Measurements from ENCODE around the gene KCNH1. TPM values are rescaled to one million over a fixed set of nuclear protein-coding genes. Genes with fewer than 3 reads are reported as not detected.
"Not testable (repeated sequence)": the region's sequence is repeated elsewhere in the genome, so short reads cannot be mapped to it uniquely, and the experiment has no call there.

KCNH1 gene
- total RNA-seq, 1 donor from 2014 or later, result not detected

DNA sequence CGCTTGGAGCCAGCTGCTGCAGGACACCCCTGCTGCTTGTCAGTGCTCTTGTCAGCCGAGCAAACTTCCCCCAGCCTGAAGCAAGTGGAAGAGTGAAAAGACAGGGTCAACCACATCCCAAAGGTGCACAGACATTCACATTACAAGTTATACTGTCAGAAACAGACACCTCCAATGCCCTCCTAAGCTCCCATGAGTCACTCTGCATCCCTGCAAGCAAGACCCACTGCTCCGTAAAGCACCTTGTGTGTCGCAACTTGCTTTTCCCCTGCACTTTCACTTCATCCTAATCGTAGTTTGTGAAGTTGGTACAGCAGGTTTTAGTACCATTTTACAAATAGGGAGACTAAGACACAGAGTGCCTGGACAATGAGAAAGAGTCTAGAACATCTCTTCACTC is 51.1 kb downstream of the KCNH1 start:
- Mint-ChIP-seq H3K27ac (no peak overlapping the region), H3K4me1 (ENCODE audit: low read depth) (no peaks in the 10 kb centered on the region), H3K36me3 (ENCODE audit: low read depth) (no peaks in the 10 kb centered on the region), H3K4me3 (no peak overlapping the region), H3K27me3 (ENCODE audit: insufficient read depth) (peaks cover 3% of the 10 kb centered on the region), H3K9me3 (no peaks in the 10 kb centered on the region)
- no peak for DNase-seq (ENCODE audit: low spot score)
- intact Hi-C loops (cut with micrococcal nuclease), result no loop called here

DNA sequence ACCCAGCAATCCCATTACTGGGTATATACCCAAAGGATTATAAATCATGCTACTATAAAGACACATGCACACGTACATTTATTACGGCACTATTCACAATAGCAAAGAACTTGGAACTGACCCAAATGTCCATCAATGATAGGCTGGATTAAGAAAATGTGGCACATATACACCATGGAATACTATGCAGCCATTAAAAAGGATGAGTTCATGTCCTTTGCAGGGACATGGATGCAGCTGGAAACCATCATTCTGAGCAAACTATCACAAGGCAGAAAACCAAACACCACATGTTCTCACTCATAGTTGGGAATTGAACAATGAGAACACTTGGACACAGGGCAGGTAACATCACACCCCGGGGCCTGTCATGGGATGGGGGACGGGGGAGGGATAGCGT is 52.5 kb downstream of the KCNH1 start:
- H3K27ac Mint-ChIP-seq; intact Hi-C loops (cut with micrococcal nuclease): not testable (repeated sequence)

DNA sequence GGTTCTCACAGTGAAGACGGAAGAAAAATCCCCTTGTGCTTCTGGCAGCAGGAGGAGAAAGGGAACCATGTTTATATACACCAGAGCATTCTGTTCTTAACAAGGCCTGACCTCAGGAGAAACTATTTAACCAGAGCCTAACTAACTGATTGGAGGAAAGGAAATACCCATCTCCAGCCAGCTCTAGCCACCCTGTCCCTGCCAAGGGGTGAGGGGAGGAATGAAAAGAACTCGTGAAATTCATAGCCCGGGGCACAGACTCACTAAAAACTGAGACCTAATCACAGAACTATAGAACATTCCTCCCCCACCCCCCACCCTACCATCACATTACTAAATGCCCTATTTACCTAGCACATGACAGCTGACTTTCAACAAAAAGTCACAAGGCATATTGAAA is 65.0 kb downstream of the KCNH1 start:
- no peak overlapping the region for H3K27ac Mint-ChIP-seq
- intact Hi-C loops (cut with micrococcal nuclease), result no loop called here
- no peak for DNase-seq (ENCODE audit: low spot score)
- H3K27me3 Mint-ChIP-seq (ENCODE audit: insufficient read depth), result no peaks in the 10 kb centered on the region
- H3K4me3 Mint-ChIP-seq, result no peak overlapping the region
- H3K4me1 Mint-ChIP-seq (ENCODE audit: low read depth), result no peaks in the 10 kb centered on the region
- no peaks in the 10 kb centered on the region for H3K9me3 Mint-ChIP-seq
- H3K36me3 Mint-ChIP-seq (ENCODE audit: low read depth), result no peaks in the 10 kb centered on the region

More for the DNA sequence above, 52.5 kb downstream of the KCNH1 start:
- H3K4me3 Mint-ChIP-seq; DNase-seq (ENCODE audit: low spot score); H3K27me3 Mint-ChIP-seq (ENCODE audit: insufficient read depth); H3K36me3 Mint-ChIP-seq (ENCODE audit: low read depth); H3K4me1 Mint-ChIP-seq (ENCODE audit: low read depth); H3K9me3 Mint-ChIP-seq: not testable (repeated sequence)

DNA sequence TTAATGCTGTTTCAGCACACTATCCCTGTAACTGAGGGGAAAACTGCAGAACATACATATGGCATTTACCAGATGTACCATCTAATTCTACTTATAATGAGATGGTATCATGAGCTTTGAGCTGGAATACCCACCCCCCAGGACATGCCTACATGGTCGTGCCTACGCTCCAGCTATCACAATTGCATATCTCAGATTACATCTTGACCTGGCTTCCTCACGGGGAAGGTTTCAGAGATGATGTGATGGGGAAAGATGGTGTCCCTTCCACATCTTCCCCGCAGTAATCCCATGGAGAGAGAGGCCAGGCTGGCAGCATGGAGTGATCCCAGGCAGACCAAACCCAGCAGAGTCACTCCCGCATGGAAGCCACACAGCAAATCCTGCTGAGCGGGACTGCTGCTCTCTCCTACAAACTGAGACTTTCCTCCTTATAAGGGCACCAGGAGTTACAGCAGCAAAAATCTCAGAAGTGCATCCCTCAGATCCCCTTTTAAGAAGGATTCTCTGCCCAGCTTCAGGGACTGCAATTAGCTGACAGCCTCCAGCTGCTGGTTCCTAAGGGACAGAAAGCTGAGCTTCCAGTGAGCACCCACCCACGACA is 67.1 kb downstream of the KCNH1 start:
- no peak overlapping the region for H3K27ac Mint-ChIP-seq
- no peak for DNase-seq (ENCODE audit: low spot score)
- H3K36me3 Mint-ChIP-seq (ENCODE audit: low read depth), result no peaks in the 10 kb centered on the region
- H3K4me3 Mint-ChIP-seq, result no peak overlapping the region
- no peaks in the 10 kb centered on the region for H3K9me3 Mint-ChIP-seq
- H3K4me1 Mint-ChIP-seq (ENCODE audit: low read depth), result no peaks in the 10 kb centered on the region
- intact Hi-C loops (cut with micrococcal nuclease), result no loop called here
- H3K27me3 Mint-ChIP-seq (ENCODE audit: insufficient read depth), result no peaks in the 10 kb centered on the region

DNA sequence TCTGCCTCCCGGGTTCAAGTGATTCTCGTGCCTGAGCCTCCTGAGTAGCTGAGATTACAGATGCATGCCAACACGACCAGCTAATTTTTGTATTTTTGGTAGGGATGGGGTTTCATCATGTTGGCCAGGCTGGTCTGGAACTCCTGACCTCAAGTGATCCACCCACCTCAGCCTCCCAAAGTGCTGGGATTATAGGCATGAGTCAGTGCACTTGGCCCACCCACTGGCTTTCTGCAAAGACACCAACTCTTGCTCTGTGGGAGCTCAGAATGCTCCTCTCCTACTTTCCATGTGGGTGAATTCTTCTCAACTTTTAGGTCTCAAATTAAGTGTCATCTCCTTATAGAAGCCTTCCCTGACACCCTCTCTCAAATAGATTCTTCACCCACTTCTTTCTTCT is 92.1 kb downstream of the KCNH1 start:
- intact Hi-C loops (cut with micrococcal nuclease); H3K9me3 Mint-ChIP-seq; H3K4me3 Mint-ChIP-seq; H3K27ac Mint-ChIP-seq; DNase-seq (ENCODE audit: low spot score); H3K4me1 Mint-ChIP-seq (ENCODE audit: low read depth); H3K36me3 Mint-ChIP-seq (ENCODE audit: low read depth); H3K27me3 Mint-ChIP-seq (ENCODE audit: insufficient read depth): not testable (repeated sequence)

DNA sequence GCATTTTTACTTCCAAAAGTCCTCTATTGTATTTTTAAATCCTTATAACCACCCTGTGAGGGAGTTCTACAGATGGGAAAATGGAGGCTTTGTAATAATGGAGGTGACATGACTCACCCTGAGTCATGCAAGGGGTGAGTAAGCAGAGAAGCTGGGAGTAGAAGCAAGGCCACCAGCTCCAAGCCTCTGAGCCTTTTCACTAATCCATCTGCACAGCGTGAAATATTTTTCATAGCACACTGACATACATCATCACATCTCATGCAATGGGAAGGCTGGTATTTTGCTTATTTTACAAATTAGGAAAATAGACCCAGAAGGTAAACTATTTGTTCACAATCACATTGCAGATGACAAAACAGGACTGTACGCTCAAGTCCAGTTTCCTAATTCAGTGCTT is 96.9 kb downstream of the KCNH1 start:
- Mint-ChIP-seq H3K4me1 (ENCODE audit: low read depth) (no peaks in the 10 kb centered on the region), H3K9me3 (no peaks in the 10 kb centered on the region)

DNA sequence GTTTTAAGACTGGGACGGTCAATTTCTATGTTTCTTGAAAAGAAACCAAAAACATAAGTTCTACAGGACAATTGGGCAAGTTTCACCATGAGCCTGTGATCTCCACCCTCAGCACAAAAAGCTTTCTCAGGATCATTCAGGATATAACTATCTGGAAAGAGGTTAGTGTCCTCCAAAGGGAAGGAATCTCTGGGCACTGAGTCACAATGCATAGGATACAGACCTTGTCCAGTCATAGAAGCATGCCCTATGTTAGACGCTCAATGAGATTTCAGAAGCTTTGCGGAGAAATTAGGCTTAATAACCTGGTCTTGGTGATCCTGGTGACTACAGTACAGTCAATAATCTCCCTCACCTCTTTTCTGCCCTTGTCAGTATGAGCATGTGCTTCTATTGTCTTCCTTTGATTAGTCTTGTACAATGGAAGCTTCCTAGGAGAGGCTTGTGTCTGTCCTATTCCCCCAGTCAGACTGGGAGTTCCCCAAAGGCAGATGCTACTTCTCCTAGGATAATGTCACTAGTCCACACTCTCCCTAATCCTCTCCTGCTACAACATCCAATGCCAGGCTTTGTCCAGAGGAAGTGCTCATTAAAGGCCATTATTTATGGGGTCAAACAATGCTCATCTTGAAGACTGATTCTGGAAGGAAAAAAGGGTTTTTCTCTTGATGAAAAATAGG is 97.4 kb downstream of the KCNH1 start:
- no peaks in the 10 kb centered on the region for H3K4me1 Mint-ChIP-seq (ENCODE audit: low read depth)
- intact Hi-C loops (cut with micrococcal nuclease), result no loop called here
- H3K27ac Mint-ChIP-seq, result no peak overlapping the region
- peaks cover 1% of the 10 kb centered on the region for H3K27me3 Mint-ChIP-seq (ENCODE audit: insufficient read depth)
- no peak for DNase-seq (ENCODE audit: low spot score)
- no peaks in the 10 kb centered on the region for H3K9me3 Mint-ChIP-seq
- H3K36me3 Mint-ChIP-seq (ENCODE audit: low read depth), result no peaks in the 10 kb centered on the region
- no peak overlapping the region for H3K4me3 Mint-ChIP-seq

More for the DNA sequence above, 96.9 kb downstream of the KCNH1 start:
- no peak overlapping the region for H3K4me3 Mint-ChIP-seq
- no peak for DNase-seq (ENCODE audit: low spot score)
- peaks cover 1% of the 10 kb centered on the region for H3K27me3 Mint-ChIP-seq (ENCODE audit: insufficient read depth)
- H3K36me3 Mint-ChIP-seq (ENCODE audit: low read depth), result no peaks in the 10 kb centered on the region
- intact Hi-C loops (cut with micrococcal nuclease), result no loop called here
- no peak overlapping the region for H3K27ac Mint-ChIP-seq

DNA sequence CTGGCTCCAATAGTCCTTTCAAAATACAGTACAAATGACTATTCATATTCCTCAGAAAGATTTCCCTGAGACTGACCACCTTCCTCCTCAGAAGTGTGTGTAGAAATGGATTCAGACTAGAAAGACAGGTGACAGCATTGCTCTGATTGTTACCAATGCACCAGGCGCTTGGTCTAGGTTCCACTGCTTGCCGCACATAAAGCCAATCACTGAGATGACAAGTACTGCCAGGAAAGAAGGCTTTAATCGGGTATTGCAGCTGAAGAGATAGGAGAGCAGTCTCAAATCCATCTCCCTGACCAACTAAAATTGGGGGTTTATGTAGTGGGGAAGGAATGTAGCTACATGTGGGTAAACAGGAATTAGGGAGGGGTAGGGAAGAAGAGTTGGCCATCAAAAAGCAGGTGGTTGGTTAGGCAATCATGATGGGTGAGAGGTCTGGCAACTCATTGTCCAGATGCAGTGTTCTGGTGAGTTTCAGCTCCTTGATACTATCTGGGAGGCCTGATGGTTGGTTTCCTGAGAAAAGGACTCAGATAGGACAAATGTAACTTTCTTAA is 98.0 kb downstream of the KCNH1 start:
- intact Hi-C loops (cut with micrococcal nuclease), result no loop called here
- DNase-seq (ENCODE audit: low spot score), result no peak
- no peak overlapping the region for H3K27ac Mint-ChIP-seq
- peaks cover 1% of the 10 kb centered on the region for H3K27me3 Mint-ChIP-seq (ENCODE audit: insufficient read depth)
- H3K4me3 Mint-ChIP-seq, result no peak overlapping the region
- H3K9me3 Mint-ChIP-seq, result no peaks in the 10 kb centered on the region
- no peaks in the 10 kb centered on the region for H3K36me3 Mint-ChIP-seq (ENCODE audit: low read depth)
- no peaks in the 10 kb centered on the region for H3K4me1 Mint-ChIP-seq (ENCODE audit: low read depth)

DNA sequence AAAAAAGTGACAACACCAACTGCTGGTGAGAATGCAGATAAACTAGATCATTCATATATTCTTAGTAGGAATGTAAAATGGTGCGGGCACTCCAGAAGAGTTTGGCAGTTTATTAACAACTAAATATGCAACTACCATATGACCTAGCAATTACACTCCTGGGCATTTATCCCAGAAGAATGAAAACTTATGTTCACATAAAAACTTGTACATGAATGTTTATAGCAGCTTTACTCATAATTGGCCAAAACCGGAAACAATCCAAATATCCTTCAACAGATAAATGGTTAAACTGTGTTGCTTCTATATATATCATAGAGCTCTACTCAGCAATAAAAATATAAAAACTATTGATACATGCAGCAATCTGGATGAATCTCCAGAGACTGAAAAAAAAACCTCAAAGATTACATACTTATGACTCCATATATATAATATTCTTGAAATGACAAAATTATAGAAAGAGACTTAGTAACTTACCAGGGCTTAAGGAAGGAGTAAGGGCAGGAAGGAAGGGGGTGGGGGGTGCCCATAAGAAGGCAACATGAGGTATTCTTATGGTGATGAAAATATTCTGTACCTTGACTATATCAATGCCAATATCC is 99.9 kb downstream of the KCNH1 start:
- Mint-ChIP-seq H3K27ac (no peak overlapping the region), H3K4me3 (no peak overlapping the region), H3K4me1 (ENCODE audit: low read depth) (no peaks in the 10 kb centered on the region), H3K9me3 (no peaks in the 10 kb centered on the region), H3K27me3 (ENCODE audit: insufficient read depth) (peaks cover 3% of the 10 kb centered on the region), H3K36me3 (ENCODE audit: low read depth) (no peaks in the 10 kb centered on the region)
- DNase-seq (ENCODE audit: low spot score), result no peak
- intact Hi-C loops (cut with micrococcal nuclease), result no loop called here

DNA sequence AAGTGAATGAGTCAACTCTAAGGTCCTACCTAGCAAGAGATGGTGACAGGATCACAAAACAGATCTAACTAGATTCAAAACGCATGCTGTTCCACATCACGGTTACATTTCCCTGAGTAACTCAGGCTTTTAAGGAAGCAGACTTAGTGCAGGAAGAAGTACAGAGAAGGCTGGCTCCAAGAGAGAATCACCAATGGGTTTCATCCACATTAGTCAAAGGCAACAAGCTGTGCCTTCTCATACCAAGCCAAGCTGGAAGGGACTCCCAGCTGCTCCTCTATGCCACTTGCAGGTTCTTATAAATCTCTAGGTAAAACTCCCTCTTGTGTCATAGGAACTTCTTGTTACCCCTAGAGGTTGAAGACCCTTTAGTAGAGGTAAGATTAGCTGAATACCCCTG is 109.0 kb downstream of the KCNH1 start:
- H3K4me1 Mint-ChIP-seq (ENCODE audit: low read depth), result no peaks in the 10 kb centered on the region
- no peak overlapping the region for H3K4me3 Mint-ChIP-seq
- no peak for DNase-seq (ENCODE audit: low spot score)
- no peaks in the 10 kb centered on the region for H3K9me3 Mint-ChIP-seq
- peaks cover 4% of the 10 kb centered on the region for H3K27me3 Mint-ChIP-seq (ENCODE audit: insufficient read depth)
- H3K36me3 Mint-ChIP-seq (ENCODE audit: low read depth), result no peaks in the 10 kb centered on the region
- intact Hi-C loops (cut with micrococcal nuclease), result no loop called here
- no peak overlapping the region for H3K27ac Mint-ChIP-seq

DNA sequence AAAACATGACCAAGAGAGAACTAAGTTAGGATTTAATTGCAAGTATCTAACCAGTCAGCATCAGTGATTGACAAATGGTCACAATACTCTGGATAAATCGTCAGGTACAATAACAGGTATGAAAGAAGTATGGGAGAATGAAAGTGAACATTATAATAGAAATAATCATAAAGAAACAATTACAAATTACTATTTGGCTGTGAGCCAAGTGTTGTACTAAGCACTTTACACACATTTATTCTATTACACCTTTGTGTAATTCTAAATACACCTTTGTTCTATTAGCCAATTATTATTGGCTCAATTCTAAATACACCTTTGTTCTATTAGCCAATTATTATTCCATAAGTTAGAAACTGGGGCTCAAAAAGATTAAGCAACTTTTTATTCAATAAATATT is 114.7 kb downstream of the KCNH1 start:
- H3K4me3 Mint-ChIP-seq, result no peak overlapping the region
- H3K27ac Mint-ChIP-seq, result no peak overlapping the region
- H3K4me1 Mint-ChIP-seq (ENCODE audit: low read depth), result no peaks in the 10 kb centered on the region
- H3K27me3 Mint-ChIP-seq (ENCODE audit: insufficient read depth), result peaks cover 3% of the 10 kb centered on the region
- intact Hi-C loops (cut with micrococcal nuclease), result no loop called here
- no peaks in the 10 kb centered on the region for H3K36me3 Mint-ChIP-seq (ENCODE audit: low read depth)
- no peak for DNase-seq (ENCODE audit: low spot score)
- no peaks in the 10 kb centered on the region for H3K9me3 Mint-ChIP-seq

DNA sequence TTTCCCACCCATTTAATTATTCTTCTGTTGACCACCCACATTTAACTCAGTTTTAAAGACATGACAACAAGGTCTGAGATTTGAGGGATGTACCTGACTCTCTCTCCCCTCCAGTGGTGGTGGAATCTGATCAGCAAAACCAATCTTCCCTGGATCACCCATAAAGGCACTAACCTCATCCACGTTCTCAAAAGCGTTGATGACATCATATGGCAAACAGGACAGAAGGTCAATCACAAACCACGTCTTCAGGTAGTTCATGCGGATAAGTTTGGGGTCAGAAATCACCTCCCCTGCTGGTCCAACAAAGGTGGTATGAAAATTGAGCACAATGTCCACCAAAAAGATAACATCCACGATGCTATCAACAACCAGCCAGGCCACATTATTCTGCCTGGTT is 115.3 kb downstream of the KCNH1 start:
- H3K27ac Mint-ChIP-seq, result no peak overlapping the region
- intact Hi-C loops (cut with micrococcal nuclease), result no loop called here
- H3K9me3 Mint-ChIP-seq, result no peaks in the 10 kb centered on the region
- H3K27me3 Mint-ChIP-seq (ENCODE audit: insufficient read depth), result peaks cover 3% of the 10 kb centered on the region
- DNase-seq (ENCODE audit: low spot score), result no peak
- no peak overlapping the region for H3K4me3 Mint-ChIP-seq
- H3K36me3 Mint-ChIP-seq (ENCODE audit: low read depth), result no peaks in the 10 kb centered on the region
- H3K4me1 Mint-ChIP-seq (ENCODE audit: low read depth), result no peaks in the 10 kb centered on the region

DNA sequence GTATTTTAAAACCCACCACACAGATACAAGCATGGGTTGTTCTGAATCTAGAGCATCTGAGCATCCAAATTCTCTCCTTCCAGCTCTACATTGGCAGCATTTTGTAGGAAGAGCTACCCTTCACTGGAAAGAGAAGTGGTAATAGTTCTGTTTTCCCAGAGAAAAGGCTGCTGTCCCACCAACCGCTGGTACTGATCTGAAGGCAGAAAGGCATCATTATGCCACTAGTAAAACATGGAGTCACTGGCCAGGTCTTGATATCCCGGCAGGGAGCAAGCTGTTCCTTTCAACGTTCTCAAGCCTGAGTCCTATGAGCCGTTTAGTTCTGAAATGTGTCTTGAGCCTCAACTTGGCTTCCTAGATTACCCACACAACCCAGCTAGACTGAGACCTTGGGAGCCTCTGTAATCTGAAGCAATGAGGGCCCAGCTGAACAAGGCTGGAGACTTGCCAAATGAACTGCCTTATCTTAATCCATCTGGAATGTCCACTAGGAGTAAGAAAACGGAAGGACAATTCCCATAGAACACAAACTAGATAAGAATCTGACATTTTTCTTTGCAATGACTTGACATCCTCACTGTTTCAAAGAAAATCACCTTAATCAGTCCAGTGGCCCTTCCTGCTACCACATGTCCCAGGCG is 116.8 kb downstream of the KCNH1 start:
- no peak for DNase-seq (ENCODE audit: low spot score)
- Mint-ChIP-seq H3K27me3 (ENCODE audit: insufficient read depth) (peaks cover 3% of the 10 kb centered on the region), H3K36me3 (ENCODE audit: low read depth) (no peaks in the 10 kb centered on the region), H3K4me3 (no peak overlapping the region), H3K27ac (no peak overlapping the region), H3K9me3 (no peaks in the 10 kb centered on the region), H3K4me1 (ENCODE audit: low read depth) (no peaks in the 10 kb centered on the region)
- intact Hi-C loops (cut with micrococcal nuclease), result no loop called here
